Ovary (tissue), 9 donors: ENCODE data around the gene KBTBD7. TPM values are rescaled to one million over a fixed set of nuclear protein-coding genes. Genes with fewer than 3 reads are reported as not detected.

ENCODE experiments used
- DNase-seq, 5 donors: peaks; one replicate each; pipeline ENCODE4 v3.0.0-alpha.2; 2019 to 2020
- H3K27ac ChIP-seq, 2 donors: fragments of 200-600 bp; one replicate each; pipeline versions ENCODE4 v1.5.1 to v1.8.0; 2019 to 2022
- H3K27me3 ChIP-seq: fragments of 200-600 bp; one replicate; pipeline ENCODE4 v1.8.0; 2022
- H3K36me3 ChIP-seq: fragments of 200-600 bp; sonication (generic); one replicate; pipeline ENCODE4 v1.5.1; 2019
- H3K4me1 ChIP-seq: one replicate; pipeline ENCODE4 v1.8.1; 2013; ENCODE audit warnings: mild to moderate bottlenecking, moderate library complexity; ENCODE audit not compliant: insufficient read depth
- H3K4me3 ChIP-seq: fragments of 200-600 bp; sonication (generic); one replicate; pipeline ENCODE4 v1.5.1; 2017
- H3K9me3 ChIP-seq, 2 donors: fragments of 200-600 bp in 1 of 2; sonication (generic) in 1 of 2; one replicate each; pipeline versions ENCODE4 v1.5.1 to v1.8.1; 2013 to 2019; ENCODE audit warnings: mild to moderate bottlenecking in 1 of 2, moderate library complexity in 1 of 2
- EP300 ChIP-seq: sonication (generic); formaldehyde crosslinking; IDR thresholded peaks from one replicate; pipeline ENCODE4 v1.6.1; 2017; ENCODE audit warnings: antibody characterized with exemption
- POLR2A ChIP-seq: fragments of 450-650 bp; IDR thresholded peaks from one replicate; pipeline ENCODE4 v1.6.1; 2017; ENCODE audit warnings: antibody characterized with exemption, mild to moderate bottlenecking, moderate library complexity
- WGBS, 3 donors: extraction: QIAGEN DNeasy Blood & Tissue Kit in 1 of 3; methylation state at CpG; one replicate each; pipeline versions ENCODE4 v1.1.5 to v1.1.7; 2013 to 2017; 5-methylcytosine and 5-hydroxymethylcytosine counted together
- intact Hi-C, 4 donors: fragments of 100-400 bp; cut with DNase I; formaldehyde crosslinking; loops; one replicate each; pipeline versions ENCODE4 v1.11.0 to v1.15.1; 2022 to 2023
- polyA plus RNA-seq, 2 donors: library from polyadenylated mRNA; stranded (reverse); fragments of 200-250 nt in 1 of 2; fragments of 350-450 nt in 1 of 2; fragmentation: Illumina TruSeq in 1 of 2; extraction: RNeasy Lipid Tissue Mini Kit (QIAGEN cat#74804) in 1 of 2; gene quantifications; one replicate each; pipeline ENCODE4 v1.2.3, GENCODE V29; 2013 to 2014
- total RNA-seq, 7 donors: library from RNA; depleted of rRNA in 2 of 7; stranded (reverse); fragments of >200 nt in 2 of 7; fragmentation: NEBNext Ultra II Directional in 3 of 7; extraction: Animal tissue kit (Norgen Biotek cat#: 25700) in 3 of 7; gene quantifications; one replicate each; pipeline versions ENCODE4 v1.1.0 to v1.2.4, GENCODE V29; 2016 to 2023
- TF ChIP-seq, protein P1 (sequence below), 3 donors: fragments of 450-650 bp in 2 of 3; fragments of 200-600 bp in 1 of 3; IDR thresholded peaks; one replicate each; pipeline versions ENCODE4 v1.5.1 to v1.8.0; 2016 to 2022; ENCODE audit warnings: antibody characterized with exemption in 3 of 3, mild to moderate bottlenecking in 1 of 3
- donor health status: DM: no; HTN: no; CAD: no; lungs with moderate emphysema.
- donor health status: DM: no; HTN: no; CAD: no.
- donor health status: Bipolar disorder and iron deficiency.
- donor health status: DM: yes; HTN: yes; CAD: no.
- donor health status: DM: no; HTN: no; CAD: no.
- donor health status: DM: yes; HTN: yes; CAD: no.

KBTBD7 gene
- total and polyA plus RNA-seq, 9 donors = 3.9 to 11.8 (median 6.6) TPM

- TF ChIP-seq EP300 (no peak), POLR2A (no peak)
- TF ChIP-seq, protein P1, sequence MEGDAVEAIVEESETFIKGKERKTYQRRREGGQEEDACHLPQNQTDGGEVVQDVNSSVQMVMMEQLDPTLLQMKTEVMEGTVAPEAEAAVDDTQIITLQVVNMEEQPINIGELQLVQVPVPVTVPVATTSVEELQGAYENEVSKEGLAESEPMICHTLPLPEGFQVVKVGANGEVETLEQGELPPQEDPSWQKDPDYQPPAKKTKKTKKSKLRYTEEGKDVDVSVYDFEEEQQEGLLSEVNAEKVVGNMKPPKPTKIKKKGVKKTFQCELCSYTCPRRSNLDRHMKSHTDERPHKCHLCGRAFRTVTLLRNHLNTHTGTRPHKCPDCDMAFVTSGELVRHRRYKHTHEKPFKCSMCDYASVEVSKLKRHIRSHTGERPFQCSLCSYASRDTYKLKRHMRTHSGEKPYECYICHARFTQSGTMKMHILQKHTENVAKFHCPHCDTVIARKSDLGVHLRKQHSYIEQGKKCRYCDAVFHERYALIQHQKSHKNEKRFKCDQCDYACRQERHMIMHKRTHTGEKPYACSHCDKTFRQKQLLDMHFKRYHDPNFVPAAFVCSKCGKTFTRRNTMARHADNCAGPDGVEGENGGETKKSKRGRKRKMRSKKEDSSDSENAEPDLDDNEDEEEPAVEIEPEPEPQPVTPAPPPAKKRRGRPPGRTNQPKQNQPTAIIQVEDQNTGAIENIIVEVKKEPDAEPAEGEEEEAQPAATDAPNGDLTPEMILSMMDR (IDR thresholded peaks at IDR 0.05) = no peak
- Histone ChIP-seq H3K36me3 (no peaks in the 10 kb centered on the region), H3K27ac (no peak overlapping the region), H3K4me3 (no peak overlapping the region), H3K27me3 (no peaks in the 10 kb centered on the region), H3K4me1 (peaks cover 13% of the 10 kb centered on the region), H3K9me3 (no peaks in the 10 kb centered on the region)
- intact Hi-C loops = no loop called here
- no peak for DNase-seq
- 66 to 73% (median 72%) methylated on average over 2 of the region's 2 CpGs for WGBS, 3 donors
These were observed 2.3 kb upstream of the KBTBD7 start for GRCh38 chr13:41196620-41197019.

- TF ChIP-seq, protein P1 (IDR thresholded peaks at IDR 0.05) = no peak
- no peak for TF ChIP-seq POLR2A
- no peak for TF ChIP-seq EP300
- Histone ChIP-seq H3K4me3 (no peak overlapping the region), H3K4me1 (peaks cover 13% of the 10 kb centered on the region), H3K27me3 (no peaks in the 10 kb centered on the region), H3K27ac (no peak overlapping the region), H3K9me3 (no peaks in the 10 kb centered on the region), H3K36me3 (no peaks in the 10 kb centered on the region)
- DNase-seq = no peak
- intact Hi-C loops = no loop called here
These were observed 1.6 kb upstream of the KBTBD7 start for GRCh38 chr13:41196011-41196410.

DNA sequence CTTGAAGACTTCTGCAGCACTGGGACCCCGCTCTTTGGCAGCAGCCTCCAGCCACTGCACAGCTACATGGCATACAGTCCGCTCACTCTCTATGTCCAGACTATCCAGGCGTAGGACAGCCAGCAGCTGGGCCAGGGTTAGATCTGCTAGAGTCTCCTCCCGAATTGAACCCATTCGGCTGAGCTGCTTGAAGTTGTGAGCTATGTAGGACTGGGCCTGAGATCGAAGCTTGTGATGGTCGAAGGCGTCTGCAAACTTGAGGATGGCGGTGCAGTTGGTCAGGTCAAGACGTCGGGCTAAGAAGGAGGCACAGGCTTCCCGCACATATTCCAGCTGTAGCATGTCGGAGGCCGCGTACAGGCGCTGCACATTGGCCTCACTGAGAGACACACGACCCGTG lies 900 bp downstream of the KBTBD7 start:
- intact Hi-C loops = loop anchor here in 2 of 4 donors (5.0 kb wide), 2 partner anchors 56 to 61 kb away; partner anchors contain the start of gene KBTBD6 (in 1 of the 2)

DNA sequence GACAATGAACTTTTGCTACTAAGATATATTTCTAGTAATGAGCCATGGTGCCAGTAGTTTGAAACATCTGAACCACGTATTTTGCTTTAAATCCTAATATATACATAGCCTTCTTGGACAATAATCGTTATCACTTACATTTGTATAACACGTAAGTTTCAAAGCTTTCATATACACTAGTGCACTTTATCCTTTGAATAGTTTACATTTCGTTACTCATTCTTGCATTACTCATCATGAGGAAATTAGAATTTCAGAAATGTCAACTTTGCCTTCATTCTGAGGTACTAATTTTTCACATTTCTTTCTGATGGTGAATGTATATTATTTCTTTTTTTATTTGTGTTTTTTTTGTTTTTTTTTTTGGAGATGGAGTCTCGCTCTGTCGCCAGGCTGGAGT lies 5.8 kb downstream of the KBTBD7 start:
- no peak for TF ChIP-seq POLR2A
- TF ChIP-seq EP300 = no peak
- TF ChIP-seq, protein P1 (IDR thresholded peaks at IDR 0.05) = no peak
- Histone ChIP-seq H3K27me3 (no peaks in the 10 kb centered on the region), H3K27ac (no peak overlapping the region), H3K36me3 (no peaks in the 10 kb centered on the region), H3K4me3 (no peak overlapping the region), H3K9me3 (no peaks in the 10 kb centered on the region), H3K4me1 (peaks cover 12% of the 10 kb centered on the region)
- intact Hi-C loops = no loop called here
- WGBS, 3 donors = 89 to 92% (median 90%) methylated on average over 6 of the region's 6 CpGs
- DNase-seq = no peak

More for the DNA sequence above, 900 bp downstream of the KBTBD7 start:
- Histone ChIP-seq H3K27ac (no peak overlapping the region), H3K36me3 (no peaks in the 10 kb centered on the region), H3K4me1 (peaks cover 13% of the 10 kb centered on the region), H3K4me3 (peak overlapping the region; percentile 86), H3K27me3 (no peaks in the 10 kb centered on the region), H3K9me3 (no peaks in the 10 kb centered on the region)
- TF ChIP-seq POLR2A (no peak), EP300 (no peak)
- TF ChIP-seq, protein P1 (IDR thresholded peaks at IDR 0.05) = no peak
- peak in 1 of 5 donors; percentile 40 for DNase-seq
- WGBS, 3 donors = 95 to 97% (median 96%) methylated on average over 18 of the region's 18 CpGs
